Left lung (tissue), 10 donors: ENCODE data around the gene RYR2. TPM values are rescaled to one million over a fixed set of nuclear protein-coding genes. Genes with fewer than 3 reads are reported as not detected.

Experiments
- ATAC-seq: fragments of 200-7000 bp; cut with Tn5 transposase; one replicate; pipeline ENCODE4 v1.9.1; 2020; ENCODE audit warnings: moderate library complexity
- DNase-seq, 4 donors: peaks; one replicate each; pipeline ENCODE4 v3.0.0-alpha.2; 2013 to 2020
- H3K27ac ChIP-seq, 2 donors: fragments of 200-600 bp; sonication (generic) in 1 of 2; one replicate each; pipeline versions ENCODE4 v1.5.0 to v1.8.0; 2020 to 2021
- H3K27me3 ChIP-seq, 2 donors: fragments of 200-600 bp; sonication (generic) in 1 of 2; one replicate each; pipeline versions ENCODE4 v1.5.0 to v1.8.0; 2020 to 2021
- H3K36me3 ChIP-seq, 2 donors: fragments of 200-600 bp; sonication (generic) in 1 of 2; one replicate each; pipeline versions ENCODE4 v1.5.0 to v1.8.0; 2020 to 2021
- H3K4me1 ChIP-seq, 2 donors: fragments of 200-600 bp; one replicate each; pipeline ENCODE4 v1.8.0; 2021
- H3K4me3 ChIP-seq, 2 donors: fragments of 200-600 bp; sonication (generic) in 1 of 2; one replicate each; pipeline versions ENCODE4 v1.5.0 to v1.8.0; 2020 to 2021; ENCODE audit warnings: mild to moderate bottlenecking in 1 of 2
- H3K9me3 ChIP-seq, 2 donors: fragments of 200-600 bp; sonication (generic) in 1 of 2; one replicate each; pipeline versions ENCODE4 v1.5.0 to v1.8.0; 2020 to 2021
- intact Hi-C, 2 donors: fragments of 100-400 bp; cut with DNase I; formaldehyde crosslinking; loops; one replicate each; pipeline versions ENCODE4 v1.11.2 to v1.14.2; 2022
- polyA plus RNA-seq, 6 donors: library from polyadenylated mRNA; unstranded; fragments of 120-200 nt; gene quantifications; one replicate each; pipeline ENCODE4 v1.2.1, GENCODE V29; 2013; ENCODE audit not compliant: insufficient read length in 6 of 6
- total RNA-seq, 2 donors: library from RNA; stranded (reverse); fragmentation: NEBNext Ultra II Directional; extraction: Animal tissue kit (Norgen Biotek cat#: 25700); gene quantifications; one replicate each; pipeline ENCODE4 v1.2.1, GENCODE V29; 2021
- TF ChIP-seq, protein P1 (sequence below), 2 donors: fragments of 200-600 bp; sonication (generic) in 1 of 2; IDR thresholded peaks; one replicate each; pipeline versions ENCODE4 v1.5.0 to v1.8.0; 2021; ENCODE audit warnings: antibody characterized with exemption in 2 of 2
- donor health status: DM: no; HTN: yes; CAD: no.
- donor health status: DM: no; HTN: no; CAD: no.

The RYR2 gene
- total and polyA plus RNA-seq, 8 donors, result 4.7 to 10.3 (median 7.6) TPM

DNA sequence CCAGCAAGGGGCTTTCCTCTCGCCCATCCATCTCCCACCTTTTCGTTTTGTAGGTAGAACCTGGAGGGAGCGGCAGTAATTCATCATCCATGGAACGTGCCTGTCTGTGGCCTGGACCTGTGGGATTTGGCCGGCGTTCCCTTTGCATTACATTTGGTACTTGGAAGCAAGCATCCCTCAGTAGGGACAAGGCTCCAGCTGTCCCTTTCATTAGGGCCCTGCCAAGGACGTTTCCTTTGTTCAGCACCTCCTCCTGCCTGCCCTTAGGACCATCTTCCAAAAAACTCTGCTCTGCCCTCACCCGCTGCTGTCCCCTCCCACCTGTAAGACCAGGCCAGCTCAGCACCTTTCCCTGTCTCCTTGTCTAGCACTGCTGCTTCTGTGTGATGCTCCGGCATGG lies 62.1 kb downstream of the RYR2 start:
- DNase-seq (no peak), ATAC-seq (no peak)
- intact Hi-C loops, result no loop called here
- Histone ChIP-seq H3K27me3 (no peaks in the 10 kb centered on the region), H3K4me1 (no peaks in the 10 kb centered on the region), H3K9me3 (no peaks in the 10 kb centered on the region), H3K36me3 (no peaks in the 10 kb centered on the region), H3K27ac (no peak overlapping the region), H3K4me3 (no peak overlapping the region)
- TF ChIP-seq, protein P1, sequence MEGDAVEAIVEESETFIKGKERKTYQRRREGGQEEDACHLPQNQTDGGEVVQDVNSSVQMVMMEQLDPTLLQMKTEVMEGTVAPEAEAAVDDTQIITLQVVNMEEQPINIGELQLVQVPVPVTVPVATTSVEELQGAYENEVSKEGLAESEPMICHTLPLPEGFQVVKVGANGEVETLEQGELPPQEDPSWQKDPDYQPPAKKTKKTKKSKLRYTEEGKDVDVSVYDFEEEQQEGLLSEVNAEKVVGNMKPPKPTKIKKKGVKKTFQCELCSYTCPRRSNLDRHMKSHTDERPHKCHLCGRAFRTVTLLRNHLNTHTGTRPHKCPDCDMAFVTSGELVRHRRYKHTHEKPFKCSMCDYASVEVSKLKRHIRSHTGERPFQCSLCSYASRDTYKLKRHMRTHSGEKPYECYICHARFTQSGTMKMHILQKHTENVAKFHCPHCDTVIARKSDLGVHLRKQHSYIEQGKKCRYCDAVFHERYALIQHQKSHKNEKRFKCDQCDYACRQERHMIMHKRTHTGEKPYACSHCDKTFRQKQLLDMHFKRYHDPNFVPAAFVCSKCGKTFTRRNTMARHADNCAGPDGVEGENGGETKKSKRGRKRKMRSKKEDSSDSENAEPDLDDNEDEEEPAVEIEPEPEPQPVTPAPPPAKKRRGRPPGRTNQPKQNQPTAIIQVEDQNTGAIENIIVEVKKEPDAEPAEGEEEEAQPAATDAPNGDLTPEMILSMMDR (IDR thresholded peaks at IDR 0.05), result no peak

DNA sequence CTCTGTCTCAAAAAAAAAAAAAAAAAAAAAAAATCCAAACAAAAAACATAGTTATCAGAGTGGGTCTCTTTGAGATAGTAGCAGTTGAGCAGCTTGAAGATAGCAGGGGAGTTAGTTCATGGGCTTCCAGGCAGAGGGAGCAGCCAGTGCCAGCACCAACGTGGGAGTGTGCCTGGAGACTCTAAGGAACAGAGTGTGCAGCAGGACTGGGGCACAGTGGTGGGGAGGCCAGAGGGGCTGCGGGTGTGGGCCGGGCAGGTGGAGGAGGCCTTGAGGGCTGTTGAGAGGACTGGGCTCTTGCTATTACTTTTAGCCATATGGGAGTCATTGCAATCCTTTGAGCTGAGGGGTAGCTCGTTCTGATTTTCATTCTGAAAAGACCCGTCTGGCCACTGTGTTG lies 63.8 kb downstream of the RYR2 start:
- DNase-seq, result no peak
- H3K4me3 ChIP-seq, result no peak overlapping the region
- intact Hi-C loops, result no loop called here
- H3K27ac ChIP-seq, result no peak overlapping the region
- no peak for ATAC-seq
- TF ChIP-seq, protein P1 (IDR thresholded peaks at IDR 0.05), result no peak
- no peaks in the 10 kb centered on the region for H3K36me3 ChIP-seq
- no peaks in the 10 kb centered on the region for H3K27me3 ChIP-seq
- no peaks in the 10 kb centered on the region for H3K9me3 ChIP-seq
- no peaks in the 10 kb centered on the region for H3K4me1 ChIP-seq

DNA sequence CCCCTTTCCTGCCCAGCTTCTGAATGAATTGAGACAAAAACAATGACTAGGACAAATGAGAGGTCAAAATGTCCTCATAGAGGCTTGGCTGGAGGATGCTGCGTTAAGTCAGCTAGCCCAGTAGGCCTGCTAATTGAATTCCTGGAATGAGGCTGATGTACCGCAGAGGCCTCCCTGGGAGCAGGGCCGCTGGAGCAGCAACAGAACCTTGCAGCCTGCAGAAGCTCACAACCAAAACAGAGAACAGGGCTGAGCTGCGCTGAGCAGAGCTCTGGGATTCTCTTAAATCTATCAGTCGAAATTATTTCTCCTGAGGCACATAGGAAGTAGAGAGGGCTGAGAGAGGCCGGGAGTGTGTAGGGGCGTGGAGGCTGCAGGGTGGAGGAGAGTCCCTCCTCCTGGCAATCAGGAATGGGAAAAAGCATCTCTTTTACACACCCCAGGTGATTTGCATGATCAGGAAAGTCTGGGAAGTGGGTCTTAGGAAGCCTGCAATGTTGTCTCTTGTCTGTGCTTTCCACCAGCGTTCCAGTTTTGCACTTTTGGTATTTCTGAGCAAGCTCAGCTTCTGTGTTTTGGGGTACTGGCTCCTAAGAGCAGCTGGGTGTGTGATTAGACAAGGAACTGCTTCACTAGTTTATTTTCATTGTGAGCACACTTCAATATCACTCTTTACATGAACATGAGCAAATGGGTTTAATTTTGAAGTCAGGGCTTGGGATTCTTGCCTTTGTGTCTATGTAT lies 66.5 kb downstream of the RYR2 start:
- no peaks in the 10 kb centered on the region for H3K4me1 ChIP-seq
- H3K27ac ChIP-seq, result no peak overlapping the region
- ATAC-seq (peak; percentile 38), DNase-seq (no peak)
- H3K27me3 ChIP-seq, result no peaks in the 10 kb centered on the region
- H3K9me3 ChIP-seq, result no peaks in the 10 kb centered on the region
- no peak overlapping the region for H3K4me3 ChIP-seq
- intact Hi-C loops, result no loop called here
- TF ChIP-seq, protein P1 (IDR thresholded peaks at IDR 0.05), result no peak
- no peaks in the 10 kb centered on the region for H3K36me3 ChIP-seq

DNA sequence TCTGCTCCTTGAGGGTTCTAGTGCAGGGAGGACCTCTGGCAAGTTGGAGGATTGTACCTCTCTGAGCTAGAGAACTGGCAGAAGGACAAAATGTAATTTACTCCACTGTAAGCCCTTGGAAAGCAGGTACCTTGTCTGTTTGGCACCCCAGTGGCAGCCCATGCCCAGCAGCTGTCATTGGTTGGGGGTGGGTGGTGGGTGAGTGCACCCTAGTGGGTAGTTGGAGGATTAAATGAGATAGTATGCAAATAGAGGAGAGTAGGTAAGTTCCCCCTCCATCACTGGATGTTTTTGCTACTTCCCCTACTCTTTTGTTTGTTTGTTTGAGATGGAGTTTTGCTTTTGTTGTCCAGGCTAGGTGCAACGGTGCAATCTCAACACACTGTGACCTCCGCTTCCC lies 69.8 kb downstream of the RYR2 start:
- TF ChIP-seq, protein P1 (IDR thresholded peaks at IDR 0.05), result no peak
- intact Hi-C loops, result no loop called here
- ATAC-seq (no peak), DNase-seq (no peak)
- Histone ChIP-seq H3K36me3 (no peaks in the 10 kb centered on the region), H3K9me3 (no peaks in the 10 kb centered on the region), H3K27ac (no peak overlapping the region), H3K4me3 (no peak overlapping the region), H3K27me3 (no peaks in the 10 kb centered on the region), H3K4me1 (no peaks in the 10 kb centered on the region)

DNA sequence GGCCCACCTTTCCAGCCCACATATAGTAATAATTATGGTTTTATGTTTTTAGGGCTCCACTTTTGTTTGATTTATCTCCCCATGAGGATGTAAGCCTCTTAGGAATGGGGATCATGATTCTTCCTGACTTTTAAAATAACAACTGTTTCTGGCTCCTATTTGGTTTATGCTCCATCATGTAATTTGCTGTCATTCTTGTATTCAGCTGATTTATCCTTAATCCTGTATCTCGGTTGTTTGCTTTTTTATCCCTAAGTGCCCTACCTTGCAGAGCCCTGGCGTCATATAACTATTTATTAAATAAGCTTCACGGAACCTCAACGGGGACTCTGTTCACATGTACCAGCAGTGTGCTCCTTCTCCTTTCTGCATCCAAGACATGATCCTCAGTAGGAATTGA lies 70.7 kb downstream of the RYR2 start:
- Histone ChIP-seq H3K27ac (no peak overlapping the region), H3K36me3 (no peaks in the 10 kb centered on the region), H3K27me3 (no peaks in the 10 kb centered on the region), H3K9me3 (no peaks in the 10 kb centered on the region), H3K4me1 (no peaks in the 10 kb centered on the region), H3K4me3 (no peak overlapping the region)
- intact Hi-C loops, result no loop called here
- ATAC-seq (no peak), DNase-seq (no peak)
- TF ChIP-seq, protein P1 (IDR thresholded peaks at IDR 0.05), result no peak
